HG03565 (cell line): Measurements from ENCODE around the gene IRS1.
"Not testable (repeated sequence)": the region's sequence is repeated elsewhere in the genome, so short reads cannot be mapped to it uniquely, and the experiment has no call there.

ENCODE experiments used
- ATAC-seq: cut with Tn5 transposase; IDR thresholded peaks from one replicate; pipeline ENCODE4 v1.9.1; 2021; ENCODE audit warnings: mild to moderate bottlenecking, moderate library complexity; ENCODE audit not compliant: unreplicated experiment

The IRS1 gene, protein sequence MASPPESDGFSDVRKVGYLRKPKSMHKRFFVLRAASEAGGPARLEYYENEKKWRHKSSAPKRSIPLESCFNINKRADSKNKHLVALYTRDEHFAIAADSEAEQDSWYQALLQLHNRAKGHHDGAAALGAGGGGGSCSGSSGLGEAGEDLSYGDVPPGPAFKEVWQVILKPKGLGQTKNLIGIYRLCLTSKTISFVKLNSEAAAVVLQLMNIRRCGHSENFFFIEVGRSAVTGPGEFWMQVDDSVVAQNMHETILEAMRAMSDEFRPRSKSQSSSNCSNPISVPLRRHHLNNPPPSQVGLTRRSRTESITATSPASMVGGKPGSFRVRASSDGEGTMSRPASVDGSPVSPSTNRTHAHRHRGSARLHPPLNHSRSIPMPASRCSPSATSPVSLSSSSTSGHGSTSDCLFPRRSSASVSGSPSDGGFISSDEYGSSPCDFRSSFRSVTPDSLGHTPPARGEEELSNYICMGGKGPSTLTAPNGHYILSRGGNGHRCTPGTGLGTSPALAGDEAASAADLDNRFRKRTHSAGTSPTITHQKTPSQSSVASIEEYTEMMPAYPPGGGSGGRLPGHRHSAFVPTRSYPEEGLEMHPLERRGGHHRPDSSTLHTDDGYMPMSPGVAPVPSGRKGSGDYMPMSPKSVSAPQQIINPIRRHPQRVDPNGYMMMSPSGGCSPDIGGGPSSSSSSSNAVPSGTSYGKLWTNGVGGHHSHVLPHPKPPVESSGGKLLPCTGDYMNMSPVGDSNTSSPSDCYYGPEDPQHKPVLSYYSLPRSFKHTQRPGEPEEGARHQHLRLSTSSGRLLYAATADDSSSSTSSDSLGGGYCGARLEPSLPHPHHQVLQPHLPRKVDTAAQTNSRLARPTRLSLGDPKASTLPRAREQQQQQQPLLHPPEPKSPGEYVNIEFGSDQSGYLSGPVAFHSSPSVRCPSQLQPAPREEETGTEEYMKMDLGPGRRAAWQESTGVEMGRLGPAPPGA (N-terminal part only)

DNA sequence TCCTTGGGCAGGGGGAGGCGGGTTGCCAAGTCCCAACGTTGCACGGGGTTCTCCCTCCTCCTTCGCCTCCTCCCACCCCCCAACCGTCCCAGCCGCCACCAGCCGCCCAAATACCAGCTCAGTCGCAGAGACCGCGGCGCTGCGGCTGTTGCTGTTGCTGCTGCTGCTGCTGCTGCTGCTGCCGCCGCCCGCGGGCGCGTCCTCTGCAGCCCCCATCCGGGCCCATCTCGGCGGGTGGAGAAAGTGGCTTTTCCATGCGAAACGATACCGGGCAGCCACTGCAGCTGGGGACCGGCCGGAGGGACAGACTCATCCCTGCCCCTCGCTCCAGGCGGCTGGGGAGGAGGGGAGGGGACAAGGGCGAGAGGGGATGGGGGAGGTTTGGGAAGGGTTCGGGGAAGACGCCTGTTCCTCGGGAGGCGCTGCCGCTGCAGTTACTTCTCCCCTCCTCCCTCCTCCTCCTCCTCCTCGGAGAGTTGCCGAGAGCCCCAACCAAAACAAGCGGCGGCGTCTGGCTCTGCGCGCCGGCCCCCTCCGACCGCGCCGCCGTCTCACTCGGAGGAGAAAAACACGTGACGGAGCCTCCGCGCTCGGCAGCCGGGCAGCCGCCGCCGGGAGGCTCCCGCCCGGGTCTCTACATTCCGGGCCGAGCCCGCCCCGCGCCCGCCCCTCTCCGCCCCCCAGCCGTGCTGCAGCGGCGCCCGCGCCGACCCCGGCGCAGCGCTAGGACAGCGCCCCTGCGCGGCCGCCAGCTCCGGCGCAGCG, at the start of gene IRS1:
TSS of gene IRS1 (minus strand) at position 610 of the 765 bp plus-strand sequence. CDS start 1,082 bp downstream, outside the sequence.
- peak; percentile 26 for ATAC-seq

DNA sequence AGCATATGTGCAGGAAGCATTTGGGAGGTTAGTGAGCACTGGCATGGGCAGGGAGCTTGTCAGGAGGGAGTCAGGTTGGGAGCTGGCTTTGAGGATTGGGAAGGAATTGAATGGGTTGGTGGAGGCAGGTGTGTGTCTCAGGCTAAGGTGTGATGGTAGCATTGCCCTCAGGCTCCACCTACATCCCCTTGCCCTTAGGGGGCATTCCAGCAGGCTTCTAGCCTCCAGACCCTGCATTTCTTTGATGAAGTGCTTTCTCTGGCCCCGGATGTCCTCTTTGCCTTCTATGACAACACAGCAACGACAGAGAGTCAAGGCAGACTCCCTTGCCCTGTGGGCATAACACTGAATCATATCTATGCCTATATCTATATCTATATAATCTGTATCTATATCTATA, 49.7 kb upstream of the IRS1 start:
- ATAC-seq, result no peak

DNA sequence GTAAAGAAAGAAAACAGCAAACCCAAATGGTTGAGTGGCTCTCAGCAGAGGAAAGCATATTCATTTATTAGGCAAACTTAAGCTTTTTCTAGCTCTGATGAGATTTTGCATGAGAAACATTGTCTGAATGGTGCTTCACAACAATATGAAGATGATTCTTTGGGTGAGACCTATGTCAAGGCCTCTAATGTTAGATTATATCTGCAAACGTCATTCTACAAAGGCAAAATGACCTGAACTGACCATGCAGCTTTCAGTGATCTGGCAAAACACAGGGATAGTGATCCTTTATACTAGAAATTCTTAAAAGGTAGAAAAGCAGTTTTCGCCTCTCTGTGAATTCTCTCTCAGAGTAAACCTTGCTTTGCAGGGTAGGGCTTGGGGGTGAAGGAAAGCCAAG, 47.9 kb upstream of the IRS1 start:
- ATAC-seq, result no peak

DNA sequence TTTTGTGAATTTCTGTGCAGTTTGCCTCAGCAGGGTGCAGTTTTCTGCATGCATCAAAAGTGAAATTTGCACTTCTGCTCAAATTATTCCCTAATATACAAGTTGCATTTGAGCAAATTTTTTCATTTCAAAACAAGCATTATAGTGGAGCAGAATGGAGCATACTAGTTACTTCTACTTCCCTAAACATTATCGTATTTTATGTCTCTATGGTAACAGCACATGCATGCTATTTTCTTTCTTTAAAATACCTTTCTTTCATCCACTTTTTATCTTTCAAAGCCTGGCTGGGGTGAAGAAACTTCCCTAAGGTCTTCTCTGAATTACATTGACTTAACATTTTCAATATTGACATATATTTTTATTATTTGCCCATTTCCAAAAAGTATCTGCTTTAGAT, 47.5 kb upstream of the IRS1 start:
- no peak for ATAC-seq

DNA sequence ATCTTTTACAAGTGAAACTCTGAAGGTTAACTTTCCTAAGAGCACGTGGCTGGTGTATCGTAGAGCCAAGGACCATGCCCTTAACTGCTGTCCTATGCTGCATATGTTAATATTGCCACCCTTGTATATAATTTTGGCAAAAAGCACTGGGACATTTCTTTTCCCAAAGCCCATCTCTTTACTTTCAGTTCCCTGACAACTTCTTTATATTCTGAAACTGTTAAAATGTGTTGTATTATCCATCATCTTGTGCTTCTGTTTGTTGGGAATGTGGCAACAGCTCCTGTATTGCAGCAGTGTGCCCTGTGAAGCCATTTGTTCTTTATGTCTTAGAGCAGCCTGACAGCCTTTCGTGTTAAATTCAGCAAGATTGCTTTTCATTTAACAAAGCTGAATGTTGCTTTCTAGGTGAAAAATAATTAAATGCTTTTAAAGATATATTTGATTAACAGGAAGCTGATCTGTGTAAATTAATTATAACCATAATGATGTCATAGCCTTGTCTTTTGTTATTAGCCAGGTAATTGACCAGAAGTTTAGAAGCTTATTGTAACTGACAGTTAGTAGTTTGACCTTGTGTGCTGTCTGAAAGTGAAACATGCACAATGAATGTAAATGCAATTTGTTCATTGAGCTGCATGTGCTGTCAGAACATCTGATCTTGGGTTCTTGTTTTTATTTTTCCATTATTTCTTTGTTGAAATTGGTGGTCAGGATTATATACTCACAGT, 45.9 kb upstream of the IRS1 start:
- ATAC-seq, result peak; percentile 37

DNA sequence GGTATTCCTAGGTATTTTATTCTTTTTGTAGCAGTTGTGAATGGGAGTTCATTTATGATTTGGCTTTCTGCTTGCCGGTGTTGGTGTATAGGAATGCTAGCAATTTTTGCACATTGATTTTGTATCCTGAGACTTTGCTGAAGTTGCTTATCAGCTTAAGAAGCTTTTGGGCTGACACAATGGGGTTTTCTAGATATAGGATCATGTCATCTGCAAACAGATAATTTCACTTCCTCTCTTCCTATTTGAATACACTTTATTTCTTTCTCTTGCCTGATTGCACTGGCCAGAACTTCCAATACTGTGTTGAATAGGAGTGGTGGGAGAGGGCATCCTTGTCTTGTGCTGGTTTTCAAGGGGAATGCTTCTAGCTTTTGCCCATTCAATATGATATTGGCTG, 43.4 kb upstream of the IRS1 start:
- ATAC-seq, result not testable (repeated sequence)

DNA sequence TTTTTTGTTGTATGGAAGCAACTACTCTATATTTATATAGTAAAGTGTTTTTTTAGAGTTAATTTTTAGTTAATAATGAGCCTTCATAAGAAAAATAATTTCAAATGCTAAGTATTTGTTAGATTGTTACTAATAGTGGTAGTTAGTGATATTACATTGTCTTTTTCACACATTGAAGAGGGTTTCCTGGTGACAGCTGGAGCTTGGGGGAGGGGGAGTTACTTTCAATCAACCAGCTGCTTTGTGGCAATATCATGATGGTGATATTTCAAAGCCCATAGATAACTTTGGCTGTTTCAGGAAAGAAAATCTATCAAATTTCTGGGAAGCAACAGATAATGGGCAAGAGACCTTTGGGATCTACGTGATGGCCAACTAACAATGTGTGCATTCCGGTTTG, 40.3 kb upstream of the IRS1 start:
- ATAC-seq, result no peak

DNA sequence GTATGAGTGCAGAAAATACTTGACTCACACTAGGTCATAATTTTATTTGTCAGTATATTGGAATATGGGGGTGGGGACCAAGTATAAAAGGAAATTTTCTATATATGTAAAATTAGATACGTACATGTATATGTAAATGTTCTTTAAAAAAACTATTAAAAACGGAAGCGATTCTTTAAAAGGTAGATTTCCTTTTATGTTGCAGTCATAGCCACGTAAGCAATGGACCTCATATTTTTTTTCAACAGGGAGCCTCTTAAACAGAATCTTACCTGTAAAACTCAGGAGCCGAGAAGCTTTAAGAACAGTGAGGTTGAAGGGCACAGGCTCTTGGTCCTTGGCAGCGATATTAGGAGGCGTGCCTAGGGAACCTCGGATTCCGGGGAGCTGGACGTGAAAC, 39.5 kb upstream of the IRS1 start:
- no peak for ATAC-seq

DNA sequence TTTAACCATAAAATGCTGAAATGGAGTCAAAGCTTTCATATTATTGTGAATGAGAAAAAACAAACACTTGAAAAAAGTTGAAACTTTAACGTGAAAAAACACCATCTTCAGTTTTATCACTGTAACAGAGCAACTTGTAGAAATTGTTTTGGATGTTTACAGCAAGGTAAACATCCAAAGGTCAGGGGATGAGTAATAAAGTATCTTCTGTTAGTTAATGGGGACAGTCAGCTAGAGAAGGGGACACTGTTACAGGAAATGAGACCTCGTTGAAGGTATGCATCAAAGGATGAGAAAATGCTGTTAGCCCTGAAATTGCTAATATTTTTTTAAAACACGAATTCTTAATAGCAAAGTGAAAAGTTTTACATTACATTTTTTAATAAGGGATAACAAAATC, 39.1 kb upstream of the IRS1 start:
- no peak for ATAC-seq

DNA sequence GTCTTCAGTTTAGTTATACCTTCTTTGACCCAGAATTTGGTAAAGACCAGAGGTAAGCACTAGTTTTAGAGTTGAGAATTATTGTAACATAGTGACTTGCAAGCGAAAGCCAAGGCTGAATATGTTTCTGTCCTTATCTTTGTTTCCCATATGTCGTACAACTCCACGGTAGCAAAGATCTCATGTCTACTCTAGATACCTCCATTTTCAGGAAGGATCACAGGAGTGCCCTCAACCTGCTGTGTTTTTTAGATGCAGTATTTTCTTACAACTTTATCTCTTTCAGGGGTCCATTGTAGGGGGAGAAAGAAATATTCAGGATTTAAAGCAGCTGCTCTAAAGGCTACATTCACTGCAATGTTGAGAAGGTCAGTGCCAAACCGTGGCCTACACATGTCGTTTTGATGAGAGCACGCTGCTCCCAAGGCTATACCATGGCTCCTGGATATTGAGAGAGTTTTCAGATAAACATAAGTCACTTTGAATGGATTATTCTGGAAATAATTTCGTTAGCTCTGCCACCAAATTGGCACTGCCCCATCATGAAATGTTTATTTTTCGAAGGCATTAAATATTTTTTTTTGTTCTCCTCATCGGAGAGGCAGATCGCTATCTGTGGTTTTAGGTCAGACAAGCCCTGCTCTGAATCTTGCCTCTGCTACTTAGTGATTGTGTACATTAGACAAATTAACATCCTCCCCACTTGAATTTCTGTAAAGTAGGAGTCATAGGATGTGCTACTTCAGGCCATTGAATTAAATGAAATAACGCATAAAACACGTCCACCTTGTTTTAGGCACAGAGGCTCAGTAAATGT, 38.4 kb upstream of the IRS1 start:
- no peak for ATAC-seq

DNA sequence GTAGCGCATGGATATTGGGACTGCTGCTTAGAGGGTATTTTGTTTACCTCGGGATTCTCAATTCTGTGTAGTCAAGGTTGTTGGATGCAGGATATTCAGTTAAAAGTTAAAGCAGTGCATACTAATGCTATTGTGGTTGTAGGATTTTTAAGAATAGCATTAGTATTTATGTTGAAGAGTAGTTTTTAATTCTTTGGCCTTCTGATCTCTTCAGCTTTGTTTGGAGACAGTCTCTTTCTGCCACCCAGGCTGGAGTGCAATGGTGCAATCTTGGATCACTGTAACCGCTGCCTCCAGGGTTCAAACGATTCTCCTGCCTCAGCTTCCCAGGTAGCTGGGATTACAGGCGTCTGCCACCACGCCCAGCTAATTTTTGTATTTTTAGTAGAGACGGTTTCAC, 37.7 kb upstream of the IRS1 start:
- ATAC-seq, result no peak

DNA sequence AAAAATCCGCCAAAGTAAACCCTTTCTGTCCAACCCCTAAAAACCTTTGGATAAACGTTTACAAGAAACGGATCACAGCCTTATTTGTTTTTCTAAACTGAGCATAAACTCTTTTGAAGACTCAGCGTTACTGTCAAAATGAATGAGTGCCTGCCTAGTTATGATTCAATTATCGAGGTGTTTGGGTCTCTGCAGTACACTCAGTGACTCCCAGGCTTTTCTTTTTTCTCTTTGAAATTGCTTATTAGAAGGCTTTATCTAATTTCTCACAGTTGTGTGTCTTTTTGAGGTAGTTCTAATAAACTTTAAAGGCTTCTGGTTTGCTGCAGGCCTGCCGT, 36.9 kb upstream of the IRS1 start:
- peak; percentile 3 for ATAC-seq

DNA sequence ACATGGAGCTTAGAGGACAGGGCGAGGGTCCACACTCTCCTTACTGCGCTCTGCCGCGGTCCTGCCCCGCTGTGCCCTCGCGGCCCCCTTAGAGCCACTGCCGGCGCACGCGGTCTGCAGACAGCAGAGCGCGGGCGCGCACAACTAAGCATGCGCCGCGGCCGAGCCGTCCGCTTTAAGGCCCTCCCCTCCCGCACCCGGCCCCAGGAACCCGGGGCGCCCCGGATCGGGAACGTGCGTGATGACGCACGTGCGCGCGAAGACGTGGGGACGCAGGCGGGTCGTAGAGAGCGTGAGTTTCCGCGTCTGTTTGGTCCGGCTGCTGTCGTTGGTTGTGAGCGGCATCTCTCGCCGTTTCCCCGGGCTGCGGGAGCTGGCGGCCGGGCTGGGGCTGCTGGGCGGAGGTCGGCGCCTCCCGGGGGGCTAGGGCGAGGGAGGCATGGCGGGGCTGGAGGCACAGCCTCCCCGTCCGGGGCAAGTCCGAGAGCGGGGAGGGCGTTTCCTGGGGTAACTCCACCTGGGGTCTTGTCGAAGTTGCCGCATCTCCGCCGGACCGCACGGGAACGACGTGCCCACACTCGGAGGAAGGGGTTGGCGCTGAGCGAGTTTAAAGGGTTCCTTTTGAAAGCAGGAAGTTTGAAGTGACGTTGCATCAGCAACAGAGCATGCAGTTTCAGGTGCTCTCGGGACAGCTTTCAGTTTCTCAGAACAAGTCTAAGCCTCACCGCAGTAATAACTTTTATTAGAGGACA, 36.4 kb upstream of the IRS1 start, which contains the start of gene RHBDD1:
TSS of gene RHBDD1 (plus strand) at position 259 of the 752 bp plus-strand sequence. CDS start 28,640 bp downstream, outside the sequence.
- peak; percentile 75 for ATAC-seq

DNA sequence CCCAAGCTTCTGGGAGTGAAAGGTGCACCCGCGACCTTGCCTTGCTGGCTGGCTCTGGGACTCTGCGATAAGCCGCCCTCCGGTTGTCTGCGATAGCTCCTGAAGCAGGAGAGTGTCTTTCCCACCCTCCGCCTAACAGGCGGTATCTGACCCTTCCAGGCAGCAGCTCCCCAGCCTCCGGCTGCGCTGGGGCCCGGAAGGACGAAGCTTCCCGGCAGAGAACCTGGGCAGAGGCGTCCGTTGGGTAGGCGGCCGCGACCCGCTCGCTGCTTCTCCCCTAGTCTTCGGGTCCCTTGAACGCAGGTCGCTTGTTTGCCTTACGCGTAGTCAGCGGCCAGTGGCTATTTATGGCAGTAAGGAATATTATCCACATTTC, 35.8 kb upstream of the IRS1 start:
- peak; percentile 7 for ATAC-seq

DNA sequence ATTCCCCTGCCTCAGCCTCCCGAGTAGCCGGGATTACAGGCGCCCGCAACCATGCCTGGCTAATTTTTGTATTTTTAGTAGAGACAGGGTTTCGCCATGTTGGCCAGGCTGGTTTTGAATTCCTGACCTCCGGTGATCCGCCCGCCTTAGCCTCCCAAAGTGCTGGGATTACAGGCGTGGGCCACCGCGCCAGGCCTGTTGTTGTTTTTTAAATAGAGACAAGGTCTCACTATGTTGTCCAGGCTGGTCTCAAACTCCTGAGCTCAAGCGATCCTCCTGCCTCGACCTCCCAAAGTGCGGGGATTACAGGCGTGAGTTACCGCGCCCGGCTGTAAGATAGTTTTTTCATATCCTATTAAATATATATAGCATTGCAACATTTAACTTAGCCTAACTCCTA, 35.3 kb upstream of the IRS1 start:
- ATAC-seq, result not testable (repeated sequence)

DNA sequence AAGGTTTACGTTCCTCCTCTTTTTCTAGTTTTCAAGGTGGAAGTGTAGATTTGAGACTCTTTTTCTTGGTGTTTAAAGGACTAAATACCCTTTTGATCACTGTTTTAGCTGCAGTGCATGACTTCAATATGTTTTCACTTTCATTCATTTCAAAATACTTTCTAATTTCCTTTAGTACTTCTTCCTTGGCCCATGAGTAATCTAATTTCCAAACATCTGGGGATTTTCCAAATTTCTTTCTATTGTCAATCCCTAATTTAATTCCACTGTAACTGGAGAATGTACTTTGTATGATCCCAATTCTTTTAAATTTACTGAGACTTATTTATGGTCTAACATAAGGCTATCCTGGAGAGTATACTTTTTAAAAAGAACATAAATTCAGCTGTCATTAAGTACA, 32.4 kb upstream of the IRS1 start:
- ATAC-seq, result no peak

DNA sequence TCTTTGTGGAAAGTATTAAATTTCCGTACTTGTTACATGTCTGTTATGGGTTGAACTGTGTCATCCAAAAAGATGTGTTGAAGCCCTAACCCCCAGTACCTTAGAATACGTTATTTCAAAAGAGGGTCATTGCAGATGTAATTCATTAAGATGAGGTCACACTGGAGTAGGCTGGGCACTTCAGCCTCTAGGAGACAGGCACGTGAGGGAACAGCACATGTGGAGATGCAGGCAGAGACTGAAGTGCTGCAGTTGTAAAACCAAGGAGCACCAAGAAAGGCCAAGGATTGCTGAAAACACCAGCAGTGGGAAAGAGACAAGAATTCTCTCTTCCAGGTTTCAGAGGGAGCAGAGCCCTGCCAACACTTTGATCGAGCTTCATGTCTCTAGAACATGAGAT, 31.6 kb upstream of the IRS1 start:
- ATAC-seq, result no peak

DNA sequence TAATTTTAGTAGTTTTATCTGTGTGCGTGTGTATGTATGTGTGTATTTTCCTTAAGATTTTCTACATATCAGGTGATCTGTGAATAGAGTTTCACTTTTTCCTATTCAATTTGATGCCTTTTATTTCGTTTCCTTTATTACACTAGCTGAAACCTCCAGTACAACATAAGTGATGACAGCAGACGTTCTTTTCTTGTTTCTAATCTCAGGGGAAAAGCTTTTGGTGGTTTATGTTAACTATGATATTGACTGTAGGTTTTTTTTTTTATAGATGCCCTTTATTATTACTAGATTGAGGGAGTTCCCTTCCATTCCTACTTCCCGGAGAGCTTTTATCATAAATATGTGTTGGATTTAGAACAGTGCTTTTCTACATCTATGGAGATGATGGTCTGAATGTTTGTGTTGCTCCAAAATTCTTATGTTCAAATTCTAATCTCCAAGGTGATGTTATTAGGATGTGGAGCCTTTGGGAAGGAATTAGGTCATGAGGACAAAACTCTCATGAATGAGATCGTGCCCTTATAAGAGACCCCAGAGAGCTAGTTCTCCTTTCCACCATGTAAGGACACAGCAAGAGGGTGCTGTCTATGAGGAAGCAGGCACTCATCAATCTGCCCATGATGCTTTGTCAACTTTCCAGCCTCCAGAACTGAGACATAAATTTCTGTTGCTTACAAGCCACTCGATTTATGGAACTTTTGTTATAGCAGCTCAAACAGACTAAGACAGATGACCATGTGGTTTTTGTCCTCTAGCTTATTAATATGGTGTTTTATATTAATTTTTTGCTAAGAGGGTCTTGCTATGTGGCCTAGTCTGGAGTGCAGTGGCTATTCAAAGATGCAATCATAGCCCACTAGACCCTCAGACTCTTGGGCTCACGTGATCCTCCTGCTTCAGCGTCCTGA, 30.4 kb upstream of the IRS1 start:
- ATAC-seq, result no peak
